Activated naive CD4-positive, alpha-beta T cell treated with anti-CD3 and anti-CD28 coated beads, Interleukin-2, amount 50 U/mL, for 24 hours (primary cell): ENCODE data around the gene CFC1.
"Not testable (repeated sequence)": the region's sequence is repeated elsewhere in the genome, so short reads cannot be mapped to it uniquely, and the experiment has no call there.

ENCODE experiments used
- H3K27ac Mint-ChIP-seq: one replicate; pipeline ENCODE4 v1.8.0; 2021; ENCODE audit warnings: mild to moderate bottlenecking, mixed read lengths
- H3K27me3 Mint-ChIP-seq: one replicate; pipeline ENCODE4 v1.8.0; 2021; ENCODE audit warnings: mixed read lengths
- H3K36me3 Mint-ChIP-seq: one replicate; pipeline ENCODE4 v1.8.0; 2021; ENCODE audit warnings: mixed read lengths
- H3K4me1 Mint-ChIP-seq: one replicate; pipeline ENCODE4 v1.8.0; 2021; ENCODE audit warnings: mixed read lengths
- H3K4me3 Mint-ChIP-seq: one replicate; pipeline ENCODE4 v1.8.0; 2021; ENCODE audit warnings: mild to moderate bottlenecking, mixed read lengths
- H3K9me3 Mint-ChIP-seq: one replicate; pipeline ENCODE4 v1.8.0; 2021; ENCODE audit warnings: mixed read lengths

CFC1 gene

DNA sequence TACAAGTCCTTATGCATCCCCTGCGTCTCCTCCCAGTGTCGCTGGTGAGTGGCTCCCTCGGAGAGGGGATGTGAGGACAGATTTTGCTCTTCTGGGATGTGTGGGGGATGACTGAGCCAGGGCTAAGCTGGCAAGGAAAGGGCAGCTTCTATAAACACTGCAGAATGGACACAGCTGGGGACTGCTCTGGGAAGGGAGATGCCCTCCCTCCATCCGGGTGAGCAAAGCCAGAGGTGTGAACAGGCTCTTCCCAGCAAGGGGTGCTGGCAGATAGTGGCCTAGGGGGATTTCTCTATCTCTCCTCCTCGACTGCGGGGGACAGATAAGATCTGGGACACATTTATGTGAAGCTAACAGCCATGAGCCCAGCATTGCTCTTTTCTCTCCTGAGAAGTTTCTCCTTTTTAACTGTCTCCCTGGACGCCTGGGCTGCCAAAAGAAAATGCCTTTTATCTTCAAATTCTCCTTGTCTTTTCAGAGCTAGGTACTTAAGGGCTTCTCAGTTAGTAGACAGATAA, 8.5 kb downstream of the CFC1 start:
- not testable (repeated sequence) for H3K9me3 Mint-ChIP-seq, H3K4me1 Mint-ChIP-seq, H3K4me3 Mint-ChIP-seq, H3K36me3 Mint-ChIP-seq, H3K27me3 Mint-ChIP-seq, H3K27ac Mint-ChIP-seq

- not testable (repeated sequence) for H3K9me3 Mint-ChIP-seq, H3K4me3 Mint-ChIP-seq, H3K36me3 Mint-ChIP-seq, H3K4me1 Mint-ChIP-seq, H3K27ac Mint-ChIP-seq, H3K27me3 Mint-ChIP-seq
Measured at GRCh38 chr2:130590170-130590841, 9.1 kb downstream of the CFC1 start.

DNA sequence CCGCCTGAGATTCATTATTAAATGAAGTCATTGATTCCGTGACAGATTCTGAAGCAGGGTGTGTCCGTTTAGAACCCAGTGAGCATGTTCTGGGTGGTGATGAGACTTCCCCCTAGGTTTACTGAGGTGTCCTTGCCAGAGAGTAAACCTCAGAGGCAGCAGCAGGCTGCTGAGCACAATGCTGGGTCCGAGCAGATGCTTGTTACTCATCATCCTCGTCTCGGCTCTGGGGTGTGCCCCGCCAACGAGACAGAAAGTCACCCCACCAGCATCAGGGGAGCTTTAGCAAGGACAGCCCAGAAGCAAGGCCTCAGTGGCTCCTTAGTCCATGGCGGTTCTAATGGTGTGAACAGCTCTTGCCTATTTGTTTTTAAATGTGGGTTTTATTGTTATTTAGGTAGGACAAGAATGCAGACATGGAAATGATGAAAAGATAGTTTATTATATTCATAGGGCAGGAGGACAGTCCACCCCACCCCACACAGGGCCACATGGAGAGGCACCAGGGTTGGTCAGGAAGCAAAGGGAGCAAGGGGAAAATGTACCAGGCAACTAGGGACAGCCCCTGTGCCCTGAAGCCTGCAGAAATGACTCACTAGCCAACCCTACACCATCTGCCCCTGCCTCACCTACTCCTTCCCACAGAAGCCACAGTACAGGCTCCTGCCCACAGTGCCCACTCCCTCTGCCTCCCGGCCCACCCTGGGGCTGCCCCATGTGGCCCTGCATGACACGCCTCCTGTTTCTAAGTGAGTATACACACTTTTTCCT, 10.5 kb downstream of the CFC1 start:
- not testable (repeated sequence) for H3K9me3 Mint-ChIP-seq, H3K4me1 Mint-ChIP-seq, H3K36me3 Mint-ChIP-seq, H3K27me3 Mint-ChIP-seq, H3K27ac Mint-ChIP-seq, H3K4me3 Mint-ChIP-seq

DNA sequence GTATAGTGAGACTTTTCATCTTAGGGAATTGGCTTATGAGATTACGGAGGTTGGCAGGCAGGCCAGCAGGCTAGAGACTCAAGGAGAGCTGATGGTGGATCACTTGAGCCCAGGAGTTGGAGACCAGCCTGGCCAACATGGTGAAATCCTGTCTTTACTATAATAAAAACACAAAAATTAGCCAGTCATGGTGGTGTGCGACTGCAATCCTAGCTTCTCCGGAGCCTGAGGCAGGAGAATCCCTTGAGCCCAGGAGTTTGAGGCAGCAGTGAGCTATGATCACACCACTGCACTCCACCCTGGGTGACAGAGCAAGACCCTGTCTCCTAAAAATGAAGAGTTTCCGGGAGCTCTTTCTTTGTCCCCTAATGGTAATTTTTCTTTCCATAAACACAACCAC, 14.6 kb downstream of the CFC1 start:
- H3K27me3 Mint-ChIP-seq, H3K27ac Mint-ChIP-seq, H3K9me3 Mint-ChIP-seq, H3K4me3 Mint-ChIP-seq, H3K36me3 Mint-ChIP-seq, H3K4me1 Mint-ChIP-seq: not testable (repeated sequence)

DNA sequence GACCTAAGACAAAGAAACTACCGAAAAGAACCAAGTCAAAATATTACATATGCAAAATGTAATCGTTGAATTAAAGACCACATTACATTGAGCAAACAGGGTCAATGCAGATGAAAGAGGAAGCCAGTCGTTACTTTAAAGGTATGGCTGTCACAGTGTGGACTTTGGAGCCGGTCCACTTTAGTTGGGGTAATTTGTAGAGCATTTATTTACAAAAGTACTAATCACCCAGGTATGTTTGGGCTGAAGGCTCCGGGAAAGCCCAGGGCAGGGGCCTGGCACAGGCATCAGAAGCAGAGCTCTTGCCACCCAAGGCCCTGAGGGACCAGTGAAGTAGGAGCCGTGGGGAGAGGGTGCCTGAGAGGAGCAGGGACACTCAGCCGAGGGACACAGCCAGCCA, 15.8 kb downstream of the CFC1 start:
- H3K9me3 Mint-ChIP-seq, H3K4me3 Mint-ChIP-seq, H3K36me3 Mint-ChIP-seq, H3K27ac Mint-ChIP-seq, H3K27me3 Mint-ChIP-seq, H3K4me1 Mint-ChIP-seq: not testable (repeated sequence)

GRCh38 chr2:130582970-130583369, 16.4 kb downstream of the CFC1 start:
- not testable (repeated sequence) for H3K36me3 Mint-ChIP-seq, H3K27me3 Mint-ChIP-seq, H3K4me1 Mint-ChIP-seq, H3K4me3 Mint-ChIP-seq, H3K27ac Mint-ChIP-seq, H3K9me3 Mint-ChIP-seq

GRCh38 chr2:130581491-130581890, 17.9 kb downstream of the CFC1 start:
- H3K27me3 Mint-ChIP-seq, H3K4me1 Mint-ChIP-seq, H3K4me3 Mint-ChIP-seq, H3K9me3 Mint-ChIP-seq, H3K27ac Mint-ChIP-seq, H3K36me3 Mint-ChIP-seq: not testable (repeated sequence)

GRCh38 chr2:130579121-130579520, 20.3 kb downstream of the CFC1 start:
- not testable (repeated sequence) for H3K27ac Mint-ChIP-seq, H3K9me3 Mint-ChIP-seq

DNA sequence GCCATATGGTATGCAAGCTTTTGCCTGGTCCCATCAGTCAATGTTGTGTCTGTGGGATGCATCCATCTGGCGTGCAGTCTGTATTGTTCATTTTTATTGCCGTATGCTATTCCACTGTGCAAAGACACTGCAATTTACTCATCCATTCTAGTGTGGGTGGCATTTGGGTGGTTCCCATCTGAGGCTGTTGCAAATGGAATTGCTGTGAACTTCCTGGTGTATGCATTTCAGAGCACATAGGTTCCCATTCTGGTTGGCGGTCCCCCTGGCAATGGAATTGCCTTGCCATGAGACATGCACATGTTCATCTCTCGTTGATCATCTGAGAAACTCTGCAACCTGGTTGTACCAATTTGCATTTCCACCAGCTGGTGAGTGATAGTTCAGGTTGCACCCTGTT, 21.8 kb downstream of the CFC1 start:
- not testable (repeated sequence) for H3K9me3 Mint-ChIP-seq, H3K27me3 Mint-ChIP-seq, H3K36me3 Mint-ChIP-seq, H3K4me1 Mint-ChIP-seq, H3K27ac Mint-ChIP-seq, H3K4me3 Mint-ChIP-seq

More at GRCh38 chr2:130579121-130579520, 20.3 kb downstream of the CFC1 start:
- H3K36me3 Mint-ChIP-seq, H3K4me3 Mint-ChIP-seq, H3K27me3 Mint-ChIP-seq, H3K4me1 Mint-ChIP-seq: not testable (repeated sequence)

GRCh38 chr2:130576209-130576784, 23.1 kb downstream of the CFC1 start:
- not testable (repeated sequence) for H3K9me3 Mint-ChIP-seq, H3K36me3 Mint-ChIP-seq, H3K27ac Mint-ChIP-seq, H3K4me3 Mint-ChIP-seq, H3K27me3 Mint-ChIP-seq, H3K4me1 Mint-ChIP-seq

- not testable (repeated sequence) for H3K9me3 Mint-ChIP-seq, H3K27ac Mint-ChIP-seq, H3K4me3 Mint-ChIP-seq, H3K4me1 Mint-ChIP-seq, H3K36me3 Mint-ChIP-seq, H3K27me3 Mint-ChIP-seq
Measured at GRCh38 chr2:130574230-130574629, 25.1 kb downstream of the CFC1 start.

DNA sequence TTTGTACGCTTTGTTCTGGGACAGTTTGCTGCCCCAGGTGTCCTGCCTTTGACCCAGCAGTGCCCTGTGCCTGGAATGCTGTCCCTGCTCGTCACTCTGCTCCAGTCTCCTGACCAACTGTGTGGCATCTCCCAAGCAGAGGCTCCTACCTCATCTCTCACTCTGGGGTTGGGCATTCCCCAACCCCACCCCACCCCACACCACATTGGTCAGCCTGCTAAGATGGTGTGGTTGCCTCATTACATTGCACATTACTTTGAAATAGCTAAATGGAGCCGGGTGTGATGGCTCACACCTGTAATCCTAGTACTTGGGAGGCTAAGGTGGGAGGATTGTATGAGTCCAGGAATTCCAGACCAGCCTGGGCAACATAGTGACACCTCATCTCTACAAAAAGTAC, 27.4 kb downstream of the CFC1 start:
- not testable (repeated sequence) for H3K36me3 Mint-ChIP-seq, H3K4me3 Mint-ChIP-seq, H3K27ac Mint-ChIP-seq, H3K9me3 Mint-ChIP-seq, H3K27me3 Mint-ChIP-seq, H3K4me1 Mint-ChIP-seq

- not testable (repeated sequence) for H3K27ac Mint-ChIP-seq, H3K4me1 Mint-ChIP-seq, H3K27me3 Mint-ChIP-seq, H3K9me3 Mint-ChIP-seq, H3K4me3 Mint-ChIP-seq, H3K36me3 Mint-ChIP-seq
Measured at GRCh38 chr2:130566165-130566564, 33.2 kb downstream of the CFC1 start.

- H3K36me3 Mint-ChIP-seq, H3K4me1 Mint-ChIP-seq, H3K27me3 Mint-ChIP-seq, H3K27ac Mint-ChIP-seq, H3K9me3 Mint-ChIP-seq, H3K4me3 Mint-ChIP-seq: not testable (repeated sequence)
Measured at GRCh38 chr2:130556441-130556840, 42.9 kb downstream of the CFC1 start.

GRCh38 chr2:130554178-130554577, 45.2 kb downstream of the CFC1 start:
- not testable (repeated sequence) for H3K36me3 Mint-ChIP-seq, H3K4me3 Mint-ChIP-seq, H3K9me3 Mint-ChIP-seq, H3K27me3 Mint-ChIP-seq, H3K4me1 Mint-ChIP-seq, H3K27ac Mint-ChIP-seq

DNA sequence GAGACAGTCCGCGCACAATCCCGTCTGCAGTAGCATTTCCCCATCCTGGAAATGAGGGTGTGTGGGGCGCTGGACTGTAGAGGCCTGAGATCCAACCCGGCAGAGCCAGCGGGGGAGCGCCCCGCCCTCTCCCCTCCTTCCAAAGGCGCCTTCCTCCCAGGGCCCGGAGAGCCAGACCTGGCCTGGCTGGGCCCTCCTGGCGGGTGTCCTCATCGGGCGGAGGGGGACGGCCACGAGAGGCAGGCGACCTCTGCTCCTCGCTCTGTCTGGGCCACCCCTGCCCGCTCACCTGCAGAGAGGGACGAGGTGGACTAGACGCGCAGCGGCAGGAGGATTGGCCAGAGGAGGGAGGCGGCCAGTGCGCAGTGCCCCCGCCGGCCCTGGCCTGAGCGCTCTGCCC, 49.9 kb downstream of the CFC1 start:
- not testable (repeated sequence) for H3K4me1 Mint-ChIP-seq, H3K36me3 Mint-ChIP-seq, H3K9me3 Mint-ChIP-seq

GRCh38 chr2:130548418-130548817, 51.0 kb downstream of the CFC1 start:
- not testable (repeated sequence) for H3K27ac Mint-ChIP-seq, H3K9me3 Mint-ChIP-seq, H3K4me1 Mint-ChIP-seq, H3K4me3 Mint-ChIP-seq, H3K36me3 Mint-ChIP-seq, H3K27me3 Mint-ChIP-seq

More for the DNA sequence above, 49.9 kb downstream of the CFC1 start:
- H3K4me3 Mint-ChIP-seq, H3K27me3 Mint-ChIP-seq, H3K27ac Mint-ChIP-seq: not testable (repeated sequence)
